AG09309 (cell line): Measurements from ENCODE around the gene SLC26A1.
"Not testable (repeated sequence)": the region's sequence is repeated elsewhere in the genome, so short reads cannot be mapped to it uniquely, and the experiment has no call there.

Source experiments
- DNase-seq: peaks from one replicate; pipeline ENCODE4 v3.0.0-alpha.2; 2010; ENCODE audit warnings: low read depth
- H3K4me3 ChIP-seq: 2 replicates; pipeline ENCODE4 v1.5.1; 2011; ENCODE audit warnings: mild to moderate bottlenecking, low read depth, low read length, moderate library complexity; ENCODE audit not compliant: control insufficient read depth
- CTCF ChIP-seq: IDR thresholded peaks from 2 replicates; pipeline ENCODE4 v1.5.1; 2011; ENCODE audit warnings: mild to moderate bottlenecking, low read depth, low read length, inconsistent platforms; ENCODE audit not compliant: insufficient read depth, control insufficient read depth; ENCODE audit errors: missing control alignments

The SLC26A1 gene

DNA sequence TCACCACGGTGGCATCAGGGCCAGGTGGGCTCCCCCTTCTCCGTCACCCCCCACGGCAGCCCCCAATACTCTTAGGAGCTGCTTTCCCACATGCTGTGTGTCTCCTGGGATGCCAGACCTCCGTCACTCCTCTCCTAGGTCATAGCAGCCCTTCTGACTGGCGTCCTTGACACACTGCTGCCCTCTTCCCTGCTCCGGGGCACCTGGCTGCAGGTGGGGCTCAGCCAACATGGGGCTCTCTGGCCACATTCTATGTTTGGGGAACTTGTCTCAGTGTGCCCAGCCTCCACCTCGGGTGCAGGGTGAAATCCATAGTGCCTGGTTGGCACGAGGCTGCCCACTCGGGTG is 47.1 kb downstream of the SLC26A1 start:
- no peak overlapping the region for H3K4me3 ChIP-seq
- no peak for DNase-seq
- TF ChIP-seq CTCF = no peak

DNA sequence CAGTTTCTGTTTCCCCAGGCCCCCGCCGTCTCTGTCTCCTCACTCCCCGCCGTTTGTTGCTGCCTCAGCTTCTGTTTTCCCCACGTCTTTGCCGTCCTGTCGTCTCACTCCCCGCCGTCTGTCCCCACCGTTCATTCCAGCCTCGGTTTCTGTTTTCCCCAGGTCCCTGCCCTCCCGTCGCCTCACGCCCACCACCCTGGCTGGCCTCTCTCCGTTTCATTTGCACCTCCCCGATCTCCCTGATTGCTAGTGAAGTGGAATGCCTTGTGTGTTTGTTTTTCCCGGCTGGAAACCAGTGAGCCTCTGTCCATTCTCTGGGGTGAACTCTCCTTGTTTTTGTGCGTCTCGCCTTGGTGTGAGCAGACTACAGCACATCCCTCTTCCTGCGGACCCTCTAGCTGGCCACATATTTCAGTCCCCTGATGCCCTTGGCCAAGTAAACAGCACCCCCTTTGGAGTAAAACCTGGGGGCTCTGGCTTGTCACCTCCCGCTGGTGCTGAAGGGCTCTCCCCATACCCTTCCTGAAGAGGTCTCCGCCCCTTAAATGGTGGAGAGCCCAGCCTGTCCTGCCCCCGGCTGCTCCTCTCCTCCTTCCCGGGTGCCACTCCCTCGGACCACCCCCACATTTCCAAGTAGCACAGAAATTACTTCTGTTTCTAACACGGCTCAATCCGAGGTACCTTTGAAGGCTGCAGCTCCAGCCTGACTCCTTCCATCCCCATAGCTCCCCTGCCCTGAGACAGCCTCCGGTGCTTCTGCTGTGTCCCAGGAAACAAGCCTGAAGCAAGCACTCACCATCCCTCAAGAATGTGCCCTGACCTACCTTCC is 47.7 kb downstream of the SLC26A1 start:
- TF ChIP-seq CTCF = no peak
- no peak overlapping the region for H3K4me3 ChIP-seq
- DNase-seq = no peak

DNA sequence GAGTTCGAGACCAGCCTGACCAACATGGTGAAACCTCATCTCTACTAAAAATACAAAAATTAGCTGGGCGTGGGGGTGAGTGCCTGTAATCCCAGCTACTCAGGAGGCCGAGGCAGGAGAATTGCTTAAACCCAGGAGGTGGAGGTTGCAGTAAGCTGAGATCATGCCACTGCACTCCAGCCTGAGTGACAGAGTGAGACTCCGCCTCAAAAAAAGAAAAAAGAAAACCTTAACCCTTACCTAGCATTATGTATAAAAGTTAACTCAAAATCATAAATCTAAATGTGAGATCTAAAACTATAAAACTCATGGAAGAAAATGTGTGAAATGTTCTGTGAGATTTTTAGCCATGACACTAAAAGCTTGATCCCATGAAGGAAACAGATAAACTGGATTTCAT is 53.7 kb downstream of the SLC26A1 start:
- H3K4me3 ChIP-seq, DNase-seq: not testable (repeated sequence)
